ENCODE measurements around the gene OLAH.

The OLAH gene

DNA sequence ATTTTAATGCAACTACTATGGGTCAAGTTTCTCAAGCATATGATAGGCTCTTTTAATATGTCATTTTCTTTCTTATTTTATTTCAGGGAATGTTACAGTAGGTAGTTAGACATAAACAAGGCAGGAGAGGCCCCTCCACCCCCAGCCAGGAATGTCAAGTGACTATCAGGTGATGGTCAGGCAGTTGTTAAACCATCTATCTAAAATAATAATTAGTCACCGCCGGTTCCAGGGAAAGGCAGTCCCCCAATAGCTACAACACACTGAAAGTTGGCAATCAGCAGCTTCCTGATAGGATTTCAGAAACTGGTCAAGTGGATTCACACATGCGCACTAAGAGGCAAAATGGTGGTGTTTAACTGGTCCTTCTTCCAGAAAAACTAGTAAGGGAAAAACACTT lies 9.3 kb downstream of the OLAH start:
- TF ChIP-seq, protein P1, sequence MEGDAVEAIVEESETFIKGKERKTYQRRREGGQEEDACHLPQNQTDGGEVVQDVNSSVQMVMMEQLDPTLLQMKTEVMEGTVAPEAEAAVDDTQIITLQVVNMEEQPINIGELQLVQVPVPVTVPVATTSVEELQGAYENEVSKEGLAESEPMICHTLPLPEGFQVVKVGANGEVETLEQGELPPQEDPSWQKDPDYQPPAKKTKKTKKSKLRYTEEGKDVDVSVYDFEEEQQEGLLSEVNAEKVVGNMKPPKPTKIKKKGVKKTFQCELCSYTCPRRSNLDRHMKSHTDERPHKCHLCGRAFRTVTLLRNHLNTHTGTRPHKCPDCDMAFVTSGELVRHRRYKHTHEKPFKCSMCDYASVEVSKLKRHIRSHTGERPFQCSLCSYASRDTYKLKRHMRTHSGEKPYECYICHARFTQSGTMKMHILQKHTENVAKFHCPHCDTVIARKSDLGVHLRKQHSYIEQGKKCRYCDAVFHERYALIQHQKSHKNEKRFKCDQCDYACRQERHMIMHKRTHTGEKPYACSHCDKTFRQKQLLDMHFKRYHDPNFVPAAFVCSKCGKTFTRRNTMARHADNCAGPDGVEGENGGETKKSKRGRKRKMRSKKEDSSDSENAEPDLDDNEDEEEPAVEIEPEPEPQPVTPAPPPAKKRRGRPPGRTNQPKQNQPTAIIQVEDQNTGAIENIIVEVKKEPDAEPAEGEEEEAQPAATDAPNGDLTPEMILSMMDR (IDR thresholded peaks at IDR 0.05; ENCODE audit: borderline replicate concordance, insufficient read depth, low read depth, low read length): no peak
- no peak overlapping the region for H3K4me3 ChIP-seq (ENCODE audit: low read depth, low read length)

- no peak overlapping the region for H3K4me3 ChIP-seq (ENCODE audit: low read depth, low read length)
- TF ChIP-seq, protein P1 (IDR thresholded peaks at IDR 0.05; ENCODE audit: borderline replicate concordance, insufficient read depth, low read depth, low read length): no peak
These were observed 14.9 kb downstream of the OLAH start for GRCh38 chr10:15058689-15059088.

DNA sequence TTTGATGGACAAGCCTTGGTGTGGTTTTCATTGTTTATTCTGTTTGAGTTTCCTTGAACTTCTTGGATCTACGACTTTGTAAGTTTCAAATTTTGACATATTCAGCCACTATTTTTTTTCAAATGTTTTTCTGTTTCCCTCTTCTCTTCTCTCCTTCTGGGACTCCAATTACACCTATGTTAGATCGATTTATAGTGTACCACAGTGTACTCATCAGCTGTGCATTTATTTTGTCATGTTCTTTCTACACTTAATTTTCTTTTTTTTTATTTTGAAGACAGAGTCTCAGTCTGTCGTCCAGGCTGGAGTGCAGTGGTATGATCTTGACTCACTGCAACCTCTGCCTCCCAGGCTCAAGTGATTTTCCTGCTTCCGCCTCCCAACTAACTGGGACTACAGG lies 16.2 kb downstream of the OLAH start:
- TF ChIP-seq, protein P1 (IDR thresholded peaks at IDR 0.05; ENCODE audit: borderline replicate concordance, insufficient read depth, low read depth, low read length): no peak
- no peak overlapping the region for H3K4me3 ChIP-seq (ENCODE audit: low read depth, low read length)

- TF ChIP-seq, protein P1 (IDR thresholded peaks at IDR 0.05; ENCODE audit: borderline replicate concordance, insufficient read depth, low read depth, low read length): no peak
- H3K4me3 ChIP-seq (ENCODE audit: low read depth, low read length): no peak overlapping the region
These were observed 16.9 kb downstream of the OLAH start for GRCh38 chr10:15060638-15061037.

DNA sequence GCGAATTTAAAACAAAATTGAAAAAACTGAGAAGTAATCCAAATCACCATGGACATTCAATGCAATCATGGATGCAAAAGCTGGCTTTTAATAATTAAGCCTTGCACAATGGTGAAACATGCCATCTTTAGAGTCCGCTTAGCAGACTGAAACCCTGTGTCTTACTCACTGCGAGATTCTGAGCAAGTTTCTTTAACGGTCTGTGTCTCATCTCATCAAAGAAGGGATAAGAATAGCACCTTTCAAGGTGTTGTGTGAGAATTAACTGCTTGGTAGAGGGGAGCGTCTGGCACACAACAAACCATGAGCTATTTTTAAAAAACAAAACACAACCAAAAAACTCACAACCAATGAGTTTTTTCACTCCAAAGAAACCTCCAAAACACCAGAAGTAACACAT lies 23.4 kb downstream of the OLAH start:
- TF ChIP-seq, protein P1 (IDR thresholded peaks at IDR 0.05; ENCODE audit: borderline replicate concordance, insufficient read depth, low read depth, low read length): no peak

GRCh38 chr10:15068802-15069201 lies 25.1 kb downstream of the OLAH start:
- TF ChIP-seq, protein P1 (IDR thresholded peaks at IDR 0.05; ENCODE audit: borderline replicate concordance, insufficient read depth, low read depth, low read length): no peak
- no peak overlapping the region for H3K4me3 ChIP-seq (ENCODE audit: low read depth, low read length)

More for the DNA sequence above, 23.4 kb downstream of the OLAH start:
- no peak overlapping the region for H3K4me3 ChIP-seq (ENCODE audit: low read depth, low read length)

- TF ChIP-seq, protein P1 (IDR thresholded peaks at IDR 0.05; ENCODE audit: borderline replicate concordance, insufficient read depth, low read depth, low read length): no peak
- H3K4me3 ChIP-seq (ENCODE audit: low read depth, low read length): no peak overlapping the region
These were observed 25.5 kb downstream of the OLAH start for GRCh38 chr10:15069230-15069629.

All from GM12875 (cell line).